Fibroblast of pulmonary artery (primary cell): ENCODE data around the gene PLXNB1.
A peak's percentile ranks its signal among the peaks of the same experiment; 100 is the strongest.

Experiments used
- DNase-seq: peaks from one replicate; pipeline ENCODE4 v3.0.0-alpha.2; 2010; ENCODE audit warnings: low read depth
- H3K4me3 ChIP-seq: replicated peaks from 2 replicates; pipeline ENCODE4 v1.5.1; 2011; ENCODE audit warnings: low read depth, mild to moderate bottlenecking, control low read depth, low read length, moderate library complexity
- CTCF ChIP-seq: IDR thresholded peaks from 2 replicates; pipeline ENCODE4 v1.5.1; 2011; ENCODE audit warnings: mild to moderate bottlenecking, control low read depth, low read length, inconsistent platforms; ENCODE audit errors: missing control alignments

PLXNB1 gene

GRCh38 chr3:48439820-48440589 lies 10.1 kb upstream of the PLXNB1 start, which contains the start of the genes CCDC51 and TMA7:
Gene CCDC51 (minus strand): TSS chr3:48440119. CDS start chr3:48435128, 4,991 bp downstream.
Gene TMA7 (plus strand): TSS chr3:48440257. CDS start chr3:48440297, 40 bp downstream.
- TF ChIP-seq CTCF: no peak
- peak; percentile 95 for DNase-seq
- H3K4me3 ChIP-seq: peak within 1 kb of the TSS; percentile 95

- DNase-seq: no peak
- no peak for TF ChIP-seq CTCF
- no peak overlapping the region for H3K4me3 ChIP-seq
These were observed 7.9 kb upstream of the PLXNB1 start for GRCh38 chr3:48437812-48438211.

DNA sequence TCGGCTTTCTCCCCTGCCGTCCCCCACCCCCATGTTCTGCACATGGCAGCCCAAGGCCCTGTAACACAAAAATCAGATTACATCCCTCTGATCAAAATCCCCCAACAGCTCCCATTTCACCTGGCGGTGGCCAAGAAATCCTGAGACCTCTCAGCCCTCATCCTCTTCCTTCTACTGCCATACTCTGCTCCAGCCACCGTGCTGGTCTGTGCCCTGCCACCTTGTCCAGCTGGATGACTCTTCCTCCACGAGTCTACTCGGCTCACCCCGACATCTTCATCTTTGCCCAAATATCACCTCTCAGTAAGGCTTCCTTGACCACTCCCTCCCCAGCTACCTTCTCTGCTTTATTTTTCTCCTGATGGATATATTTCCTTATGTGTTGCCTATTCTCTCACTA lies 7.0 kb upstream of the PLXNB1 start:
- TF ChIP-seq CTCF: no peak
- no peak overlapping the region for H3K4me3 ChIP-seq
- DNase-seq: no peak

DNA sequence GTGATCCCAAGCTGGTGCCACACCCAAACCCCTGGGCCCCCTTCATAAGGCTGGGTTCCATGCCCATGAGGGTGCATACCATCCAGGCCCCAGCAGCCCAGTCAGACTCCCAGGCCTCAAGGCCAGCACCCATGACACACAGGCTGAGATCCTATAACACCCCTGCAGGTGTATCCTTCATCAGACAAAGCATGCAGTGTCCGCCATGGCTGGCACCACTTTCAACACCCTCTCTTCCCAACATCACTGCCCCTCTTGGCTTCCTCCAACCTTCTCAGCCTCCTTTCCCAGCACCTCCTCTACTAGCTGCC lies 6.5 kb upstream of the PLXNB1 start:
- no peak for TF ChIP-seq CTCF
- DNase-seq: no peak
- no peak overlapping the region for H3K4me3 ChIP-seq

DNA sequence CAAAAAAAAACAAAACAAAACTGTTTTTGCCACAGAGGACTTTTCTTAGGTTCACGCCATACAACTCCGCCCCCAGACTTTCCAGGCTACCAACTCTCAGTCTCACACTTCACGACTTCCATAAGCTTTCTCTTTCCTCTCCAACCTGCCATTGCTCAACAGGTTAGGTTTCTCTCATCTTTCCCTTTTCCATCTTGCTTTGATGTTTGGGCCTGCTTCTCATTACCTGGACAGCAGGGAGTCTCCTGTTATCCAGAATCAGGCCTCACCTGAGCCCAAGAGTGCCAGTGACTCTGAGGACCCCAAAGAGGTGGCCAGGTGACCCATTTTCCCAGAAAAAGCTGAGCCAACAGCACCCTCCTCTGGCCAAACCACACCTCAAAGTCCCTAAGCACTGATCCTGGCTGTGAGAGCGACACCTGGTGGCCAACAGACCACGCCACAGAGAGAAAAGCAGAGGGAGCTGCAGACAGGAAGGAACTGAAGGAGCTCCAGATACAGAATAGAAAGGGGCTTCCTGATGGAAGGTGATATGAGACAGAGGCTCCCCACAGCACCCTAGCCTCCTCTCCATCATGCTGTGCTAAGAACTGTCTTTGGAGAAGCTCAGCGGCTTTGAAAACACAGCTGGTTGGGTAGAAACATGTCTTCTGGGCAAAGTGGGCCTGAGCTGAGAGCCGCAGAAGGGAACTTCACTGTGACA lies 6.0 kb upstream of the PLXNB1 start:
- peak; percentile 100 for TF ChIP-seq CTCF
- DNase-seq: peak; percentile 87
- H3K4me3 ChIP-seq: no peak overlapping the region

GRCh38 chr3:48435223-48435595 lies 5.3 kb upstream of the PLXNB1 start:
- no peak for TF ChIP-seq CTCF
- no peak overlapping the region for H3K4me3 ChIP-seq
- DNase-seq: no peak
